Kidney glomerular epithelial cell (primary cell): ENCODE measurements around the gene CNN1.
"Not testable (repeated sequence)": the region's sequence is repeated elsewhere in the genome, so short reads cannot be mapped to it uniquely, and the experiment has no call there.

Experiments
- DNase-seq: peaks from one replicate; lab custom pipeline; 2025; lab: John Stamatoyannopoulos, UW

Gene CNN1

GRCh38 chr19:11534948-11535347 is 3.7 kb upstream of the CNN1 start:
- no peak for DNase-seq

GRCh38 chr19:11535792-11536595 is 2.7 kb upstream of the CNN1 start:
- peak; percentile 47 for DNase-seq

- DNase-seq, result no peak
Observed at GRCh38 chr19:11539495-11540365, 1.1 kb downstream of the CNN1 start.

GRCh38 chr19:11540645-11541044 is 2.0 kb downstream of the CNN1 start:
- no peak for DNase-seq

- DNase-seq, result no peak
Observed at GRCh38 chr19:11541238-11541637, 2.6 kb downstream of the CNN1 start.

- no peak for DNase-seq
Observed at GRCh38 chr19:11547929-11548700, 9.5 kb downstream of the CNN1 start.

- DNase-seq, result no peak
Observed at GRCh38 chr19:11549386-11549953, 10.8 kb downstream of the CNN1 start.

- DNase-seq, result no peak
Observed at GRCh38 chr19:11550265-11550664, 11.6 kb downstream of the CNN1 start.

GRCh38 chr19:11551603-11552235 is 13.1 kb downstream of the CNN1 start:
- DNase-seq, result no peak

- DNase-seq, result no peak
Observed at GRCh38 chr19:11552666-11553372, 14.2 kb downstream of the CNN1 start.

GRCh38 chr19:11554160-11554559 is 15.5 kb downstream of the CNN1 start:
- DNase-seq, result no peak

GRCh38 chr19:11555246-11555645 is 16.6 kb downstream of the CNN1 start:
- DNase-seq, result no peak

GRCh38 chr19:11556634-11557420 is 18.2 kb downstream of the CNN1 start:
- no peak for DNase-seq

- DNase-seq, result peak; percentile 95
Observed at GRCh38 chr19:11558881-11559828, 20.5 kb downstream of the CNN1 start, which contains the start of gene ELOF1. TSS of gene ELOF1 (minus strand) at chr19:11559230. CDS start at chr19:11554347, 4,883 bp downstream.

- DNase-seq, result peak; percentile 60
Observed at GRCh38 chr19:11560404-11561051, 21.9 kb downstream of the CNN1 start.

GRCh38 chr19:11563532-11563931 is 24.9 kb downstream of the CNN1 start:
- no peak for DNase-seq

GRCh38 chr19:11564082-11564807 is 25.6 kb downstream of the CNN1 start:
- DNase-seq, result not testable (repeated sequence)

- DNase-seq, result not testable (repeated sequence)
Observed at GRCh38 chr19:11565649-11565980, 27.0 kb downstream of the CNN1 start.
